Thyroid gland (tissue), 4 donors: Measurements from ENCODE around the gene CHST8.

Source experiments
- POLR2A ChIP-seq, 2 donors: fragments of 450-650 bp; IDR thresholded peaks; one replicate each; pipeline ENCODE4 v1.6.1; 2017; ENCODE audit warnings: antibody characterized with exemption in 2 of 2, mild to moderate bottlenecking in 2 of 2, moderate library complexity in 1 of 2
- TF ChIP-seq, protein P1 (sequence below), 6 experiments: fragments of 200-600 bp in 3 of 6; fragments of 450-650 bp in 3 of 6; sonication (generic) in 3 of 6; IDR thresholded peaks; one replicate each; pipeline ENCODE4 v1.5.1; 2016 to 2019; ENCODE audit warnings: antibody characterized with exemption in 6 of 6, mild to moderate bottlenecking in 2 of 6, inconsistent platforms in 1 of 6, moderate library complexity in 1 of 6

- TF ChIP-seq, protein P1, sequence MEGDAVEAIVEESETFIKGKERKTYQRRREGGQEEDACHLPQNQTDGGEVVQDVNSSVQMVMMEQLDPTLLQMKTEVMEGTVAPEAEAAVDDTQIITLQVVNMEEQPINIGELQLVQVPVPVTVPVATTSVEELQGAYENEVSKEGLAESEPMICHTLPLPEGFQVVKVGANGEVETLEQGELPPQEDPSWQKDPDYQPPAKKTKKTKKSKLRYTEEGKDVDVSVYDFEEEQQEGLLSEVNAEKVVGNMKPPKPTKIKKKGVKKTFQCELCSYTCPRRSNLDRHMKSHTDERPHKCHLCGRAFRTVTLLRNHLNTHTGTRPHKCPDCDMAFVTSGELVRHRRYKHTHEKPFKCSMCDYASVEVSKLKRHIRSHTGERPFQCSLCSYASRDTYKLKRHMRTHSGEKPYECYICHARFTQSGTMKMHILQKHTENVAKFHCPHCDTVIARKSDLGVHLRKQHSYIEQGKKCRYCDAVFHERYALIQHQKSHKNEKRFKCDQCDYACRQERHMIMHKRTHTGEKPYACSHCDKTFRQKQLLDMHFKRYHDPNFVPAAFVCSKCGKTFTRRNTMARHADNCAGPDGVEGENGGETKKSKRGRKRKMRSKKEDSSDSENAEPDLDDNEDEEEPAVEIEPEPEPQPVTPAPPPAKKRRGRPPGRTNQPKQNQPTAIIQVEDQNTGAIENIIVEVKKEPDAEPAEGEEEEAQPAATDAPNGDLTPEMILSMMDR (IDR thresholded peaks at IDR 0.05) = no peak
- TF ChIP-seq POLR2A (IDR thresholded peaks at IDR 0.05) = no peak
Measured at GRCh38 chr19:33669376-33669775, 47.6 kb downstream of the CHST8 start.
